Kidney (tissue), 14 donors: ENCODE results near the gene MXD1. TPM values are rescaled to one million over a fixed set of nuclear protein-coding genes. Genes with fewer than 3 reads are reported as not detected.

Experiments used
- DNase-seq, 5 donors: peaks; one replicate each; pipeline ENCODE4 v3.0.0-alpha.2; 2013 to 2020
- FAIRE-seq: peaks from 2 replicates; lab custom pipeline; 2012; peaks lifted over from hg19 to GRCh38; lab: Jason Lieb, UNC
- H3K27ac ChIP-seq, 2 donors: one replicate each; pipeline ENCODE4 v1.7.0; 2013; ENCODE audit warnings: low read depth in 2 of 2, low read length in 2 of 2, inconsistent platforms in 1 of 2
- H3K27me3 ChIP-seq: one replicate; pipeline ENCODE4 v1.7.1; 2013; ENCODE audit warnings: low read length, inconsistent platforms; ENCODE audit not compliant: control insufficient read depth, insufficient read depth
- H3K36me3 ChIP-seq, 3 donors: one replicate each; pipeline versions ENCODE4 v1.7.0 to v1.7.1; 2013; ENCODE audit warnings: low read length in 3 of 3, control low read depth in 1 of 3, inconsistent platforms in 1 of 3; ENCODE audit not compliant: insufficient read depth in 3 of 3, control insufficient read depth in 2 of 3
- H3K4me1 ChIP-seq, 3 donors: one replicate each; pipeline versions ENCODE4 v1.7.0 to v1.7.1; 2013; ENCODE audit warnings: low read length in 3 of 3, inconsistent platforms in 1 of 3, low read depth in 1 of 3; ENCODE audit not compliant: control insufficient read depth in 2 of 3, insufficient read depth in 2 of 3
- H3K4me3 ChIP-seq, 3 donors: one replicate each; pipeline versions ENCODE4 v1.7.0 to v1.8.1; 2013; ENCODE audit warnings: low read length in 3 of 3, control low read depth in 1 of 3, inconsistent platforms in 1 of 3
- H3K9ac ChIP-seq, 3 donors: one replicate each; pipeline versions ENCODE4 v1.7.0 to v1.7.1; 2013; ENCODE audit warnings: low read length in 3 of 3, control low read depth in 1 of 3, inconsistent platforms in 1 of 3
- H3K9me3 ChIP-seq, 3 donors: one replicate each; pipeline versions ENCODE4 v1.7.0 to v1.7.1; 2013; ENCODE audit warnings: low read length in 3 of 3, control low read depth in 1 of 3, inconsistent platforms in 1 of 3; ENCODE audit not compliant: control insufficient read depth in 2 of 3, insufficient read depth in 1 of 3
- intact Hi-C: fragments of 100-400 bp; cut with DNase I; formaldehyde crosslinking; loops from one replicate; pipeline ENCODE4 v1.11.1; 2022
- polyA plus RNA-seq: library from polyadenylated mRNA; stranded (reverse); fragments of 350-450 nt; fragmentation: Illumina TruSeq; extraction: RNeasy Lipid Tissue Mini Kit (QIAGEN cat#74804); gene quantifications from one replicate; pipeline ENCODE4 v1.2.3, GENCODE V29; 2014; ENCODE audit warnings: low read depth, low replicate concordance; ENCODE audit not compliant: insufficient read depth
- total RNA-seq: library from RNA; stranded (reverse); fragmentation: NEBNext Ultra II Directional; extraction: Animal tissue kit (Norgen Biotek cat#: 25700); gene quantifications from one replicate; pipeline ENCODE4 v1.2.1, GENCODE V29; 2021
- TF ChIP-seq, protein P1 (sequence below): IDR thresholded peaks from 3 replicates; pipeline ENCODE4 v1.5.1; 2012; ENCODE audit warnings: mild to moderate bottlenecking, moderate library complexity, borderline replicate concordance; ENCODE audit not compliant: insufficient read depth; ENCODE audit errors: extremely low read depth
- donor health status: control.
- donor health status: control.
- donor health status: control.
- donor health status: control.
- donor health status: control.
- donor health status: DM: yes; HTN: yes; CAD: no.
- donor health status: Normal renal cell carcinoma (clear cell type).

MXD1 gene
- total and polyA plus RNA-seq, 2 donors from 2014 or later, result 4.9 to 13.3 TPM

DNA sequence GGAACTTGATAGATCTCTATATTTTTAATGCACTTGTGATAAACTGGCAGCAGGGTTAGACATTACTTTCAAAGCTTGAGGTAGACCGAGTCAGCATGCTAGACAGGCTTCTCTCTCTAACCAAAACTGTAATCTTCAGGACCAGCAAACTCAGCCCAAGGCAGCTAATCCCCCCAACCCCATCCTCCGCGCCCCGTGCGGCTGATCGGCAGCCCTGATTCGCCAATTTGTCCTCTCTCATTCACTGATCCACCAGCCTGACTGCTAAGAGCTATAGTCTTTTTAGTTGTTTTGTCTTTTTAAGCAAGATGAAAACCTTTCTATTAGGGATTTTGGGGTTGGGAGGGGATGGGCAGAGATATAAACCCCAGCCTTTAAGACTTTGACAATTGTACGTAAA lies 25.8 kb downstream of the MXD1 start:
- H3K27me3 ChIP-seq, result no peaks in the 10 kb centered on the region
- peaks cover 0 to 34% (median 22%) of the 10 kb centered on the region in 3 donors for H3K36me3 ChIP-seq
- no peaks in the 10 kb centered on the region for H3K4me1 ChIP-seq
- intact Hi-C loops, result no loop called here
- no peak overlapping the region for H3K9ac ChIP-seq
- no peak for FAIRE-seq
- no peaks in the 10 kb centered on the region for H3K9me3 ChIP-seq
- TF ChIP-seq, protein P1, sequence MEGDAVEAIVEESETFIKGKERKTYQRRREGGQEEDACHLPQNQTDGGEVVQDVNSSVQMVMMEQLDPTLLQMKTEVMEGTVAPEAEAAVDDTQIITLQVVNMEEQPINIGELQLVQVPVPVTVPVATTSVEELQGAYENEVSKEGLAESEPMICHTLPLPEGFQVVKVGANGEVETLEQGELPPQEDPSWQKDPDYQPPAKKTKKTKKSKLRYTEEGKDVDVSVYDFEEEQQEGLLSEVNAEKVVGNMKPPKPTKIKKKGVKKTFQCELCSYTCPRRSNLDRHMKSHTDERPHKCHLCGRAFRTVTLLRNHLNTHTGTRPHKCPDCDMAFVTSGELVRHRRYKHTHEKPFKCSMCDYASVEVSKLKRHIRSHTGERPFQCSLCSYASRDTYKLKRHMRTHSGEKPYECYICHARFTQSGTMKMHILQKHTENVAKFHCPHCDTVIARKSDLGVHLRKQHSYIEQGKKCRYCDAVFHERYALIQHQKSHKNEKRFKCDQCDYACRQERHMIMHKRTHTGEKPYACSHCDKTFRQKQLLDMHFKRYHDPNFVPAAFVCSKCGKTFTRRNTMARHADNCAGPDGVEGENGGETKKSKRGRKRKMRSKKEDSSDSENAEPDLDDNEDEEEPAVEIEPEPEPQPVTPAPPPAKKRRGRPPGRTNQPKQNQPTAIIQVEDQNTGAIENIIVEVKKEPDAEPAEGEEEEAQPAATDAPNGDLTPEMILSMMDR, result no peak
- no peak overlapping the region for H3K27ac ChIP-seq
- no peak for DNase-seq
- no peak overlapping the region for H3K4me3 ChIP-seq

DNA sequence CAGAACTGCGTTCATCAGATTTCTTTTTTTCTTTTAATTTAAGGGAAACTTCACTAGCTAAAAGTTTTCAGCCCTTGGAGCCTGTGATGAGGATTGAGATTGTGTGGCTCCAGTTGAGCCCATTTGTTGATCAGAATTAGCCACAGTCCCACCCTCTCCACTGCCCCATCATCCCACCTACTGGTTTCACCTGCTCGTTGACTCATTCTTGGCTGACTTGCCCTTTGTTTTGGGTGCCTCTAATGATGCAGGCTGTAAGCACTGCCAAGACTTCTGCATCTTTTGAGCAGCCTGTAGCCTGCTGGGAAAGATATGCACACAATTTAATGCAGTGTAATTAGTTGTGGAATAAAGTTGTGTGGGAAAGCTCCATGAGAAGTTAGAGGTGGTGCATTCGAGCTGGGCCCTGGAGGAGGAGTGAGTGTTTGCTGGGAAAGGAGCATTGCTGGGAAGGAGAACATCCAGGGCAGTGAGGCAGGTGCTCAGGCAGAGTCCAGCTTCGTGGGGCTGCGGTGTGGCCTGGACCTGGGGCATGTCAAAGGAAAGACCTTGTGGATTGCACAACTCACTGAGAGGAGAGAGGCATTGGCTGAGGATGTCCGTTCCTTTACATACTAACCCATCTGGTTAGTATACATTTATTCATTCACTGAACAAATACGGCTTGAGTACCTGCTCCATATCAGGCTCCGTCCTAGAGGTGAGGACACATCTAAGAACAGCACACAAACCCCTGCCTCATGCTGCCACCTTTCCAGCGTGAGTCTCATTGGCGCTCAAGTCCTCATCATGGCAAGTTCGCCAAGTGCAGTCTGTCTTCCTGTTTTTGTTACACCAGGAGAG lies 28.3 kb downstream of the MXD1 start:
- Histone ChIP-seq H3K9ac (no peak overlapping the region), H3K36me3 (peaks cover 0 to 18% (median 5%) of the 10 kb centered on the region in 3 donors), H3K4me1 (no peaks in the 10 kb centered on the region), H3K4me3 (no peak overlapping the region), H3K9me3 (no peaks in the 10 kb centered on the region), H3K27me3 (no peaks in the 10 kb centered on the region), H3K27ac (no peak overlapping the region)
- no peak for DNase-seq
- TF ChIP-seq, protein P1, result no peak
- intact Hi-C loops, result no loop called here
- FAIRE-seq, result no peak

DNA sequence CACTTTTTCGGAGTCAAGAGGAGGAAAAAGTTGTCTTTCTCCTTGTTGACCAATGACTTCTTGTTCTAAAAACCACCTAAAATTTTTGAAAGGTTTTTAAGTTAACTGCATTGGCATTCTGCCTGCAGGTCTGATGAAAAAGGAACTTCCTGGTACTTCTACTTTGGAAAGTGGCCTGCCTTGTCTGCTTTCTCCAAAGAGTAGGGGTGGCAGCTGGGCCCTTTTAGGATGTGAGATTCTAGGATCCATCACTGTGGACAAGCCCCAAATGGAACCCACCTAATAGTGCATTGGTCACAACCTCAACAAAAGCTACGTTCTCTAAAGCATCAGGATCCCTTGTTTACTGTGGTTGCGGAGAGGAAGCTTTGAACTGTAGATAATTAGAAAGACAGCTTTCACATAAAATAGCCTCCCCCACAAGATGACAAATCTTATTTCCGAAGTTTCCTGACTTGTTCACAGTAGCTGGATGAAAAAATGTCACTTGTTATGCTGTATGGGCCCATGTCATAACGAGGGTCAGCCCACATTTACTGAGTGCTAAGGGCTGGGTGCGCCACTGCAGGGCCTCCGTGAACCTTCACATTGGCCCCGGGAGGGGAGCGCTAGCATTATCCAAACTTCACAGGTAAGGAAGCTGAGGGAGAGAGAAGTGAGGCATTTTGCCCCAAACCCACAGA lies 29.1 kb downstream of the MXD1 start:
- DNase-seq, result peak in 1 of 5 donors; percentile 32
- H3K4me1 ChIP-seq, result no peaks in the 10 kb centered on the region
- H3K27me3 ChIP-seq, result no peaks in the 10 kb centered on the region
- H3K9ac ChIP-seq, result no peak overlapping the region
- H3K36me3 ChIP-seq, result peaks cover 0 to 10% (median 0%) of the 10 kb centered on the region in 3 donors
- no peak overlapping the region for H3K4me3 ChIP-seq
- no peak overlapping the region for H3K27ac ChIP-seq
- FAIRE-seq, result no peak
- intact Hi-C loops, result no loop called here
- H3K9me3 ChIP-seq, result no peaks in the 10 kb centered on the region
- TF ChIP-seq, protein P1, result no peak
